ENCODE results near the gene LRMDA.

The LRMDA gene

GRCh38 chr10:75477680-75478079, 46.3 kb downstream of the LRMDA start:
- no peak for DNase-seq

- DNase-seq = no peak
Measured at GRCh38 chr10:75480374-75480773, 49.0 kb downstream of the LRMDA start.

- DNase-seq = no peak
Measured at GRCh38 chr10:75483188-75483587, 51.8 kb downstream of the LRMDA start.

GRCh38 chr10:75484717-75485116, 53.3 kb downstream of the LRMDA start:
- no peak for DNase-seq

- no peak for DNase-seq
Measured at GRCh38 chr10:75486591-75486990, 55.2 kb downstream of the LRMDA start.

- no peak for DNase-seq
Measured at GRCh38 chr10:75487087-75487754, 55.8 kb downstream of the LRMDA start.

GRCh38 chr10:75487755-75488125, 56.3 kb downstream of the LRMDA start:
- no peak for DNase-seq

- DNase-seq = no peak
Measured at GRCh38 chr10:75492173-75492925, 60.9 kb downstream of the LRMDA start.

GRCh38 chr10:75493464-75493863, 62.0 kb downstream of the LRMDA start:
- DNase-seq = no peak

GRCh38 chr10:75495434-75496190, 64.2 kb downstream of the LRMDA start:
- no peak for DNase-seq

GRCh38 chr10:75496191-75496567, 64.8 kb downstream of the LRMDA start:
- no peak for DNase-seq

GRCh38 chr10:75497997-75498883, 66.8 kb downstream of the LRMDA start:
- no peak for DNase-seq

- no peak for DNase-seq
Measured at GRCh38 chr10:75498884-75499350, 67.5 kb downstream of the LRMDA start.

GRCh38 chr10:75499556-75500160, 68.2 kb downstream of the LRMDA start:
- DNase-seq = no peak

- DNase-seq = no peak
Measured at GRCh38 chr10:75502389-75502788, 71.0 kb downstream of the LRMDA start.

GRCh38 chr10:75502838-75503237, 71.4 kb downstream of the LRMDA start:
- DNase-seq = no peak

GRCh38 chr10:75505293-75505692, 73.9 kb downstream of the LRMDA start:
- DNase-seq = no peak

- DNase-seq = no peak
Measured at GRCh38 chr10:75505840-75506506, 74.5 kb downstream of the LRMDA start.

- DNase-seq = no peak
Measured at GRCh38 chr10:75506930-75507329, 75.5 kb downstream of the LRMDA start.

- DNase-seq = no peak
Measured at GRCh38 chr10:75507469-75507868, 76.0 kb downstream of the LRMDA start.

GRCh38 chr10:75508239-75508813, 76.9 kb downstream of the LRMDA start:
- DNase-seq = no peak
